Epidermal melanocyte (primary cell): Measurements from ENCODE around the gene SCLY.

Experiments used
- DNase-seq: peaks from one replicate; pipeline ENCODE4 v3.0.0; 2011; ENCODE audit warnings: low spot score; ENCODE audit not compliant: insufficient read length

Gene SCLY

GRCh38 chr2:238138331-238139195 lies 77.8 kb downstream of the SCLY start, which contains the start of gene KLHL30:
Gene KLHL30 (plus strand): TSS chr2:238138668. CDS start chr2:238140755, 2,087 bp downstream.
- DNase-seq, result no peak

GRCh38 chr2:238139196-238140039 lies 78.6 kb downstream of the SCLY start:
- DNase-seq, result no peak

GRCh38 chr2:238140040-238140439 lies 79.2 kb downstream of the SCLY start:
- no peak for DNase-seq

GRCh38 chr2:238140721-238141540 lies 80.1 kb downstream of the SCLY start:
- no peak for DNase-seq

GRCh38 chr2:238141541-238142318 lies 80.9 kb downstream of the SCLY start:
- no peak for DNase-seq

- no peak for DNase-seq
These were observed 81.8 kb downstream of the SCLY start for GRCh38 chr2:238142382-238143205.

- DNase-seq, result peak; percentile 43
These were observed 82.6 kb downstream of the SCLY start for GRCh38 chr2:238143239-238143951.

GRCh38 chr2:238144262-238144661 lies 83.5 kb downstream of the SCLY start:
- no peak for DNase-seq

- no peak for DNase-seq
These were observed 84.2 kb downstream of the SCLY start for GRCh38 chr2:238145046-238145445.

- DNase-seq, result no peak
These were observed 85.0 kb downstream of the SCLY start for GRCh38 chr2:238145851-238146250.

- DNase-seq, result no peak
These were observed 86.2 kb downstream of the SCLY start for GRCh38 chr2:238146884-238147544.

GRCh38 chr2:238148981-238149380 lies 88.2 kb downstream of the SCLY start:
- DNase-seq, result no peak
